ENCODE data around the gene ARF1.

Gene ARF1

GRCh38 chr1:228079601-228080263 lies 2.8 kb upstream of the ARF1 start:
- Histone ChIP-seq H3K36me3 (ENCODE audit: control insufficient read depth in 2 of 2, insufficient read depth in 1 of 2, low read length in 2 of 2) (peaks cover 0 to 18% of the 10 kb centered on the region in 2 experiments; a peak in 1 of 3 replicates), H3K27ac (ENCODE audit: extremely low read depth, low read depth, low read length) (no peak overlapping the region), H3K4me1 (ENCODE audit: control insufficient read depth, insufficient read depth, low read length) (peaks cover 4% of the 10 kb centered on the region), H3K4me3 (ENCODE audit: low read depth, low read length) (no peak overlapping the region), H3K9me3 (ENCODE audit: control insufficient read depth, insufficient read depth, low read depth, low read length) (no peaks in the 10 kb centered on the region)
- ChIA-PET POLR2A (interaction anchor here (1.2 kb wide), 1 partner anchor 11 kb away, joined by 3 read pairs; no protein-coding TSS in a partner anchor), CTCF (no interaction called here)
- no peak for TF ChIP-seq ZEB2 (tag by site-specific recombination; IDR thresholded peaks at IDR 0.05)
- peak; percentile 98 for TF ChIP-seq ZNF580 (tag by site-specific recombination; IDR thresholded peaks at IDR 0.05)
- no peak for TF ChIP-seq ZNF184 (tag by site-specific recombination; IDR thresholded peaks at IDR 0.05)

GRCh38 chr1:228081144-228081543 lies 1.4 kb upstream of the ARF1 start:
- ChIA-PET POLR2A (interaction anchor here (1.1 to 2.9 kb wide), 7 partner anchors 11 to 346 kb away, joined by 4 to 21 read pairs (median 11); partner anchors contain the start of genes IBA57, JMJD4, SNAP47 and WNT9A), CTCF (interaction anchor here (0.6 kb wide), 1 partner anchor 220 kb away, joined by 5 read pairs; no protein-coding TSS in a partner anchor)
- no peak overlapping the region; the same call in 1 of the 2 replicates for H3K27ac ChIP-seq (ENCODE audit: extremely low read depth, low read depth, low read length)
- no peaks in the 10 kb centered on the region for H3K9me3 ChIP-seq (ENCODE audit: control insufficient read depth, insufficient read depth, low read depth, low read length)
- peak overlapping the region; percentile 73; the same call in 1 of the 2 replicates for H3K4me3 ChIP-seq (ENCODE audit: low read depth, low read length)
- H3K4me1 ChIP-seq (ENCODE audit: control insufficient read depth, insufficient read depth, low read length), result peaks cover 17% of the 10 kb centered on the region
- peaks cover 0 to 24% of the 10 kb centered on the region in 2 experiments; a peak in 1 of 3 replicates for H3K36me3 ChIP-seq (ENCODE audit: control insufficient read depth in 2 of 2, insufficient read depth in 1 of 2, low read length in 2 of 2)
- TF ChIP-seq ZBTB6 (tag by site-specific recombination; IDR thresholded peaks at IDR 0.05) (no peak), ZNF121 (tag by site-specific recombination; IDR thresholded peaks at IDR 0.05) (no peak), ZNF645 (tag by site-specific recombination; IDR thresholded peaks at IDR 0.05) (no peak), ZSCAN16 (tag by site-specific recombination; IDR thresholded peaks at IDR 0.05) (no peak), ZNF600 (tag by site-specific recombination; IDR thresholded peaks at IDR 0.05) (peak; percentile 10; the same call in 1 of the 2 replicates), ZNF792 (tag by site-specific recombination; IDR thresholded peaks at IDR 0.05) (no peak)

GRCh38 chr1:228081578-228082213 lies 812 bp upstream of the ARF1 start:
- H3K4me3 ChIP-seq (ENCODE audit: low read depth, low read length), result peak overlapping the region; percentile 73
- H3K4me1 ChIP-seq (ENCODE audit: control insufficient read depth, insufficient read depth, low read length), result peaks cover 19% of the 10 kb centered on the region
- H3K36me3 ChIP-seq (ENCODE audit: control insufficient read depth in 2 of 2, insufficient read depth in 1 of 2, low read length in 2 of 2), result peaks cover 0 to 25% of the 10 kb centered on the region in 2 experiments; a peak in 1 of 3 replicates
- peak overlapping the region; percentile 93; the same call in 1 of the 2 replicates for H3K27ac ChIP-seq (ENCODE audit: extremely low read depth, low read depth, low read length)
- POLR2A ChIA-PET, result interaction anchor here (0.9 to 2.9 kb wide), 15 partner anchors 8 to 375 kb away, joined by 3 to 21 read pairs (median 5); partner anchors contain the start of genes IBA57, JMJD4, MRPL55 and SNAP47
- H3K9me3 ChIP-seq (ENCODE audit: control insufficient read depth, insufficient read depth, low read depth, low read length), result no peaks in the 10 kb centered on the region
- CTCF ChIA-PET, result interaction anchor here (0.6 to 1.5 kb wide), 2 partner anchors 82 to 221 kb away, joined by 5 read pairs; no protein-coding TSS in a partner anchor
- no peak for TF ChIP-seq ZNF626 (tag by site-specific recombination; IDR thresholded peaks at IDR 0.05)
- 0 out of 2 replicates have a peak, but pooled peaks have one; percentile 29 for TF ChIP-seq ZBTB20 (tag by site-specific recombination; IDR thresholded peaks at IDR 0.05)
- TF ChIP-seq ZBTB10 (tag by site-specific recombination; IDR thresholded peaks at IDR 0.05), result 0 out of 2 replicates have a peak, but pooled peaks have one; percentile 45
- peak; percentile 68 for TF ChIP-seq SP3 (tag by site-specific recombination; IDR thresholded peaks at IDR 0.05)
- peak; percentile 59 for TF ChIP-seq PATZ1 (tag by site-specific recombination; IDR thresholded peaks at IDR 0.05)
- 0 out of 2 replicates have a peak, but pooled peaks have one; percentile 27 for TF ChIP-seq ZBTB17 (tag by site-specific recombination; IDR thresholded peaks at IDR 0.05)
- peak; percentile 36 for TF ChIP-seq GLIS2 (tag by site-specific recombination; IDR thresholded peaks at IDR 0.05)
- peak; percentile 50; the same call in 1 of the 2 replicates for TF ChIP-seq ZNF449 (tag by site-specific recombination; IDR thresholded peaks at IDR 0.05)
- TF ChIP-seq ZNF76 (tag by site-specific recombination; IDR thresholded peaks at IDR 0.05; ENCODE audit: borderline replicate concordance, low read depth), result peak; percentile 85
- TF ChIP-seq ZNF335 (tag by site-specific recombination; conservative IDR thresholded peaks at IDR 0.05), result 0 out of 2 replicates have a peak, but pooled peaks have one; percentile 55

Measured in HEK293 (cell line).